GM23338 (cell line): ENCODE measurements around the gene NOP9. TPM values are rescaled to one million over a fixed set of nuclear protein-coding genes. Genes with fewer than 3 reads are reported as not detected.

ENCODE experiments used
- ATAC-seq: fragments of 200-7000 bp; cut with Tn5 transposase; 3 replicates; pipeline ENCODE4 v1.9.1; 2020
- DNase-seq: peaks from one replicate; pipeline ENCODE4 v3.0.0-alpha.2; 2015; ENCODE audit warnings: low spot score
- H2AFZ ChIP-seq: fragments of 200-600 bp; sonication (generic); 2 replicates; pipeline ENCODE4 v1.8.0; 2016; ENCODE audit warnings: antibody characterized with exemption, mild to moderate bottlenecking, moderate library complexity
- H3F3A ChIP-seq: fragments of 200-600 bp; sonication (generic); replicated peaks from 2 replicates; pipeline ENCODE4 v1.8.0; 2017; ENCODE audit warnings: antibody characterized with exemption, mixed run types, low read depth
- H3K27ac ChIP-seq: fragments of 200-600 bp; sonication (generic); 2 replicates; pipeline ENCODE4 v1.6.1; 2016; ENCODE audit warnings: low read depth
- H3K27me3 ChIP-seq: fragments of 200-600 bp; sonication (generic); 2 replicates; pipeline ENCODE4 v1.8.0; 2016; ENCODE audit warnings: mild to moderate bottlenecking, mixed run types, moderate library complexity; ENCODE audit not compliant: insufficient read depth
- H3K36me3 ChIP-seq: fragments of 200-600 bp; sonication (generic); 2 replicates; pipeline ENCODE4 v1.8.0; 2016; ENCODE audit warnings: mild to moderate bottlenecking; ENCODE audit not compliant: insufficient read depth
- H3K4me1 ChIP-seq: fragments of 200-600 bp; sonication (generic); 2 replicates; pipeline ENCODE4 v1.8.0; 2016; ENCODE audit warnings: mild to moderate bottlenecking, moderate library complexity; ENCODE audit not compliant: insufficient read depth
- H3K4me2 ChIP-seq: fragments of 200-600 bp; sonication (generic); 2 replicates; pipeline ENCODE4 v1.7.1; 2017; ENCODE audit warnings: mixed run types
- H3K4me3 ChIP-seq: fragments of 200-600 bp; sonication (generic); 2 replicates; pipeline ENCODE4 v1.6.1; 2016; ENCODE audit warnings: mixed run types
- H3K79me2 ChIP-seq: fragments of 200-600 bp; sonication (generic); replicated peaks from 2 replicates; pipeline ENCODE4 v1.8.0; 2017; ENCODE audit warnings: mild to moderate bottlenecking; ENCODE audit not compliant: insufficient read depth
- H3K9me2 ChIP-seq: fragments of 200-600 bp; sonication (generic); 2 replicates; pipeline ENCODE4 v1.8.0; 2017; ENCODE audit not compliant: insufficient read depth
- H4K20me1 ChIP-seq: fragments of 200-600 bp; sonication (generic); replicated peaks from 2 replicates; pipeline ENCODE4 v1.8.0; 2017; ENCODE audit warnings: mild to moderate bottlenecking; ENCODE audit not compliant: insufficient read depth
- H3K27ac Mint-ChIP-seq: 2 replicates; pipeline ENCODE4 v1.8.0; 2020; ENCODE audit warnings: inconsistent platforms, mild to moderate bottlenecking, moderate library complexity, mixed read lengths
- H3K27me3 Mint-ChIP-seq: 3 replicates; pipeline ENCODE4 v1.8.0; 2022; ENCODE audit warnings: low read depth, mild to moderate bottlenecking, moderate library complexity, mixed read lengths, inconsistent platforms; ENCODE audit not compliant: insufficient read depth, poor library complexity
- H3K36me3 Mint-ChIP-seq: 3 replicates; pipeline ENCODE4 v1.8.0; 2021; ENCODE audit warnings: low read depth, mild to moderate bottlenecking, inconsistent platforms, moderate library complexity, mixed read lengths
- H3K4me1 Mint-ChIP-seq: 3 replicates; pipeline ENCODE4 v1.8.0; 2020; ENCODE audit warnings: mild to moderate bottlenecking, inconsistent platforms, mixed read lengths
- H3K4me3 Mint-ChIP-seq: 3 replicates; pipeline ENCODE4 v1.8.0; 2021; ENCODE audit warnings: moderate library complexity, mild to moderate bottlenecking, inconsistent platforms, mixed read lengths
- H3K9me3 Mint-ChIP-seq: 3 replicates; pipeline ENCODE4 v1.8.0; 2020; ENCODE audit warnings: moderate library complexity, mild to moderate bottlenecking, inconsistent platforms, mixed read lengths
- CREB1 ChIP-seq: fragments of 250-450 bp; sonication (Bioruptor Pico); IDR thresholded peaks from 2 replicates; pipeline ENCODE4 v1.5.0; 2020; ENCODE audit warnings: low read depth, mild to moderate bottlenecking, moderate library complexity
- ETS1 ChIP-seq: IDR thresholded peaks from 2 replicates; pipeline ENCODE4 v1.6.1; 2016; ENCODE audit warnings: antibody characterized with exemption
- EZH2 ChIP-seq: fragments of 200-600 bp; sonication (generic); IDR thresholded peaks from one replicate; pipeline ENCODE4 v1.8.0; 2017; ENCODE audit warnings: antibody characterized with exemption, mild to moderate bottlenecking, low read depth; ENCODE audit not compliant: unreplicated experiment
- EZH2phosphoT487 ChIP-seq: fragments of 200-600 bp; sonication (generic); IDR thresholded peaks from one replicate; pipeline ENCODE4 v1.8.1; 2018; ENCODE audit warnings: antibody characterized with exemption; ENCODE audit not compliant: unreplicated experiment
- REST ChIP-seq: IDR thresholded peaks from one replicate; pipeline ENCODE4 v1.6.1; 2018; ENCODE audit warnings: antibody characterized with exemption; ENCODE audit not compliant: unreplicated experiment
- STAT1 ChIP-seq: IDR thresholded peaks from one replicate; pipeline ENCODE4 v1.6.1; 2016; ENCODE audit warnings: antibody characterized with exemption; ENCODE audit not compliant: unreplicated experiment
- polyA plus RNA-seq: library from polyadenylated mRNA; unstranded; fragments of >200 nt; fragmentation: Nextera tagmentation; extraction: Ambion mirVana; gene quantifications from 2 replicates; pipeline ENCODE4 v1.2.1, GENCODE V29; 2016
- total RNA-seq: library from RNA; depleted of rRNA; stranded (reverse); fragments of >200 nt; shearing (Covaris generic); gene quantifications from 2 replicates; pipeline ENCODE4 v1.2.3, GENCODE V29; 2014

NOP9 gene
- total and polyA plus RNA-seq, 2 experiments from 2014 or later, result 7.9 to 32.8 TPM

GRCh38 chr14:24283796-24284460, 15.7 kb upstream of the NOP9 start (continued):
- no peak for TF ChIP-seq EZH2phosphoT487
- TF ChIP-seq EZH2, result no peak
- no peak for TF ChIP-seq CREB1 (CRISPR knock-in tag)
- no peak for TF ChIP-seq REST

- Histone ChIP-seq H3K36me3 (no peaks in the 10 kb centered on the region), H3K27me3 (no peaks in the 10 kb centered on the region), H4K20me1 (no peaks in the 10 kb centered on the region; the same call in 1 of the 2 replicates), H3K27ac (no peak overlapping the region), H3K4me2 (no peak overlapping the region), H3K79me2 (no peaks in the 10 kb centered on the region), H2AFZ (no peak overlapping the region), H3K9me2 (no peaks in the 10 kb centered on the region), H3K4me1 (no peaks in the 10 kb centered on the region), H3F3A (no peaks in the 10 kb centered on the region), H3K4me3 (no peak overlapping the region)
- TF ChIP-seq STAT1 (no peak), ETS1 (no peak), REST (no peak)
- H3K4me1 Mint-ChIP-seq, result no peaks in the 10 kb centered on the region; the same call in 2 of the 3 replicates
- no peaks in the 10 kb centered on the region; the same call in 2 of the 3 replicates for H3K36me3 Mint-ChIP-seq
- no peaks in the 10 kb centered on the region for H3K9me3 Mint-ChIP-seq
- H3K4me3 Mint-ChIP-seq, result no peak overlapping the region; the same call in 2 of the 3 replicates
- no peak for ATAC-seq
- H3K27me3 Mint-ChIP-seq, result peaks cover 14% of the 10 kb centered on the region
- DNase-seq, result no peak
- H3K27ac Mint-ChIP-seq, result no peak overlapping the region
These were observed 15.1 kb upstream of the NOP9 start for GRCh38 chr14:24284501-24285035.
